MCF 10A (cell line): Measurements from ENCODE around the gene KDM6B. TPM values are rescaled to one million over a fixed set of nuclear protein-coding genes. Genes with fewer than 3 reads are reported as not detected.

ENCODE experiments used
- BruUV-seq: library from RNA; stranded (reverse); fragments of 400-500 nt; replicated peaks from 2 replicates; lab custom pipeline; 2021; lab: Mats Ljungman, UMichigan
- CTCF ChIA-PET: fragments of 300-600 bp; sonication (Branson Sonifier 250); formaldehyde crosslinking; extraction: SDS; loops from one replicate; lab custom pipeline; 2021; ENCODE audit warnings: antibody characterized with exemption, inconsistent platforms; lab: Yijun Ruan, JAX
- POLR2A ChIA-PET: fragments of 300-600, 350-650 bp; sonication (Branson Sonifier 250); formaldehyde crosslinking; extraction: SDS; loops from one replicate; lab custom pipeline; 2020; ENCODE audit warnings: antibody characterized with exemption, inconsistent platforms; lab: Yijun Ruan, JAX
- DNase-seq: peaks from one replicate; pipeline ENCODE4 v3.0.0-alpha.2; 2018; ENCODE audit not compliant: unreplicated experiment
- H3K27ac Mint-ChIP-seq: one replicate; pipeline ENCODE4 v1.8.0; 2022; ENCODE audit warnings: mild to moderate bottlenecking, low read depth, mixed read lengths; ENCODE audit not compliant: unreplicated experiment
- H3K27me3 Mint-ChIP-seq: one replicate; pipeline ENCODE4 v1.8.0; 2022; ENCODE audit warnings: mixed read lengths; ENCODE audit not compliant: insufficient read depth, unreplicated experiment
- H3K36me3 Mint-ChIP-seq: one replicate; pipeline ENCODE4 v1.8.0; 2022; ENCODE audit warnings: mild to moderate bottlenecking, moderate library complexity, mixed read lengths; ENCODE audit not compliant: insufficient read depth, unreplicated experiment
- H3K4me1 Mint-ChIP-seq: one replicate; pipeline ENCODE4 v1.8.0; 2022; ENCODE audit warnings: mixed read lengths; ENCODE audit not compliant: insufficient read depth, unreplicated experiment
- H3K4me3 Mint-ChIP-seq: one replicate; pipeline ENCODE4 v1.8.0; 2022; ENCODE audit warnings: mild to moderate bottlenecking, moderate library complexity, mixed read lengths; ENCODE audit not compliant: unreplicated experiment
- H3K9me3 Mint-ChIP-seq: one replicate; pipeline ENCODE4 v1.8.0; 2022; ENCODE audit warnings: mixed read lengths; ENCODE audit not compliant: unreplicated experiment
- CTCF ChIP-seq: fragments of 200-600 bp; IDR thresholded peaks from one replicate; pipeline ENCODE4 v1.8.0; 2022; ENCODE audit warnings: antibody characterized with exemption, mild to moderate bottlenecking; ENCODE audit not compliant: unreplicated experiment
- intact Hi-C: fragments of 100-400 bp; cut with micrococcal nuclease; formaldehyde crosslinking; loops from 2 replicates; pipeline ENCODE4 v1.14.1; 2022
- total RNA-seq: library from RNA; stranded (reverse); gene quantifications from 2 replicates; pipeline ENCODE4 v1.2.3, GENCODE V29; 2022

KDM6B gene
- total RNA-seq, 1 experiment from 2014 or later, result 39.8 TPM

GRCh38 chr17:7820231-7820630 is 13.8 kb upstream of the KDM6B start:
- intact Hi-C loops, result no loop called here
- no TSS peak for BruUV-seq
- H3K4me3 Mint-ChIP-seq, result no peak overlapping the region
- no peaks in the 10 kb centered on the region for H3K9me3 Mint-ChIP-seq
- H3K4me1 Mint-ChIP-seq, result peaks cover 17% of the 10 kb centered on the region
- CTCF ChIA-PET, result interaction anchor here (0.8 to 3.7 kb wide), 5 partner anchors 13 to 170 kb away, joined by 3 to 26 read pairs (median 5); partner anchors contain the start of gene KDM6B
- TF ChIP-seq CTCF, result no peak
- POLR2A ChIA-PET, result interaction anchor here (0.7 to 1.5 kb wide), 2 partner anchors 13 to 168 kb away, joined by 3 to 6 read pairs; no protein-coding TSS in a partner anchor
- peaks cover 8% of the 10 kb centered on the region for H3K27me3 Mint-ChIP-seq
- DNase-seq, result no peak
- H3K36me3 Mint-ChIP-seq, result no peaks in the 10 kb centered on the region
- no peak overlapping the region for H3K27ac Mint-ChIP-seq

- no peak for DNase-seq
- no peak for TF ChIP-seq CTCF
- H3K36me3 Mint-ChIP-seq, result no peaks in the 10 kb centered on the region
- H3K27me3 Mint-ChIP-seq, result peaks cover 12% of the 10 kb centered on the region
- ChIA-PET POLR2A (interaction anchor here (1.0 to 1.2 kb wide), 2 partner anchors 79 to 88 kb away, joined by 3 to 5 read pairs; no protein-coding TSS in a partner anchor), CTCF (interaction anchor here (0.5 to 3.0 kb wide), 10 partner anchors 10 to 249 kb away, joined by 3 to 19 read pairs (median 5); no protein-coding TSS in a partner anchor)
- no peaks in the 10 kb centered on the region for H3K9me3 Mint-ChIP-seq
- H3K27ac Mint-ChIP-seq, result no peak overlapping the region
- no peak overlapping the region for H3K4me3 Mint-ChIP-seq
- BruUV-seq, result no TSS peak
- H3K4me1 Mint-ChIP-seq, result peaks cover 22% of the 10 kb centered on the region
- intact Hi-C loops, result loop anchor here (1.0 to 2.0 kb wide), 4 partner anchors 29 to 167 kb away; partner anchors contain the start of gene NAA38
Measured at GRCh38 chr17:7822126-7822525, 11.9 kb upstream of the KDM6B start.

GRCh38 chr17:7823581-7824001 is 10.4 kb upstream of the KDM6B start:
- Mint-ChIP-seq H3K27me3 (peaks cover 12% of the 10 kb centered on the region), H3K4me3 (no peak overlapping the region), H3K9me3 (no peaks in the 10 kb centered on the region), H3K27ac (no peak overlapping the region), H3K36me3 (no peaks in the 10 kb centered on the region), H3K4me1 (peaks cover 22% of the 10 kb centered on the region)
- intact Hi-C loops, result loop anchor here (2.0 kb wide), 1 partner anchor 165 kb away; no protein-coding TSS in a partner anchor
- POLR2A ChIA-PET, result interaction anchor here (0.6 kb wide), 1 partner anchor 204 kb away, joined by 4 read pairs; no protein-coding TSS in a partner anchor
- no peak for DNase-seq
- no peak for TF ChIP-seq CTCF
- CTCF ChIA-PET, result interaction anchor here (0.6 to 4.2 kb wide), 24 partner anchors 8 to 234 kb away, joined by 3 to 27 read pairs (median 5); partner anchors contain the start of gene NAA38
- BruUV-seq, result no TSS peak

- TF ChIP-seq CTCF, result no peak
- DNase-seq, result no peak
- Mint-ChIP-seq H3K4me1 (peaks cover 22% of the 10 kb centered on the region), H3K27ac (no peak overlapping the region), H3K9me3 (no peaks in the 10 kb centered on the region), H3K36me3 (no peaks in the 10 kb centered on the region), H3K4me3 (no peak overlapping the region), H3K27me3 (peaks cover 17% of the 10 kb centered on the region)
- POLR2A ChIA-PET, result interaction anchor here (1.1 to 2.1 kb wide), 3 partner anchors 18 to 33 kb away, joined by 4 to 14 read pairs (median 6); partner anchors contain the start of gene NAA38
- CTCF ChIA-PET, result interaction anchor here (0.6 to 4.2 kb wide), 16 partner anchors 8 to 217 kb away, joined by 3 to 27 read pairs (median 6); partner anchors contain the start of gene KDM6B
- intact Hi-C loops, result no loop called here
- no TSS peak for BruUV-seq
Measured at GRCh38 chr17:7824021-7824924, 9.7 kb upstream of the KDM6B start.
